22Rv1 (cell line): Measurements from ENCODE around the gene TTC7B.

Experiments used
- CTCF ChIP-seq: fragments of 450-650 bp; IDR thresholded peaks from 2 replicates; pipeline ENCODE4 v1.5.1; 2017; ENCODE audit warnings: mild to moderate bottlenecking
- ZFX ChIP-seq: fragments of 450-650 bp; IDR thresholded peaks from 2 replicates; pipeline ENCODE4 v1.6.1; 2017; ENCODE audit warnings: antibody characterized with exemption, borderline replicate concordance

GRCh38 chr14:90848944-90849731, 32.9 kb upstream of the TTC7B start:
- TF ChIP-seq CTCF (no peak), ZFX (no peak)
